Activated CD8-positive, alpha-beta memory T cell treated with anti-CD3 and anti-CD28 coated beads for 4 hours (primary cell): ENCODE data around the gene NADK2.
"Not testable (repeated sequence)": the region's sequence is repeated elsewhere in the genome, so short reads cannot be mapped to it uniquely, and the experiment has no call there.

ENCODE experiments used
- DNase-seq, 2 donors: peaks; one replicate each; pipeline ENCODE4 v3.0.0-alpha.2; 2020; ENCODE audit warnings: low read depth in 2 of 2

Gene NADK2, protein sequence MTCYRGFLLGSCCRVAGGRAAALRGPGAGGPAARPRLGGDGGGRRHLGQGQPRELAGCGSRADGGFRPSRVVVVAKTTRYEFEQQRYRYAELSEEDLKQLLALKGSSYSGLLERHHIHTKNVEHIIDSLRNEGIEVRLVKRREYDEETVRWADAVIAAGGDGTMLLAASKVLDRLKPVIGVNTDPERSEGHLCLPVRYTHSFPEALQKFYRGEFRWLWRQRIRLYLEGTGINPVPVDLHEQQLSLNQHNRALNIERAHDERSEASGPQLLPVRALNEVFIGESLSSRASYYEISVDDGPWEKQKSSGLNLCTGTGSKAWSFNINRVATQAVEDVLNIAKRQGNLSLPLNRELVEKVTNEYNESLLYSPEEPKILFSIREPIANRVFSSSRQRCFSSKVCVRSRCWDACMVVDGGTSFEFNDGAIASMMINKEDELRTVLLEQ

GRCh38 chr5:36241631-36242533, at the start of gene NADK2:
Gene NADK2, minus strand, starts transcription at chr5:36241925. Its CDS starts 127 bp downstream, at chr5:36241798.
- peak; percentile 85 to 89 for DNase-seq

DNA sequence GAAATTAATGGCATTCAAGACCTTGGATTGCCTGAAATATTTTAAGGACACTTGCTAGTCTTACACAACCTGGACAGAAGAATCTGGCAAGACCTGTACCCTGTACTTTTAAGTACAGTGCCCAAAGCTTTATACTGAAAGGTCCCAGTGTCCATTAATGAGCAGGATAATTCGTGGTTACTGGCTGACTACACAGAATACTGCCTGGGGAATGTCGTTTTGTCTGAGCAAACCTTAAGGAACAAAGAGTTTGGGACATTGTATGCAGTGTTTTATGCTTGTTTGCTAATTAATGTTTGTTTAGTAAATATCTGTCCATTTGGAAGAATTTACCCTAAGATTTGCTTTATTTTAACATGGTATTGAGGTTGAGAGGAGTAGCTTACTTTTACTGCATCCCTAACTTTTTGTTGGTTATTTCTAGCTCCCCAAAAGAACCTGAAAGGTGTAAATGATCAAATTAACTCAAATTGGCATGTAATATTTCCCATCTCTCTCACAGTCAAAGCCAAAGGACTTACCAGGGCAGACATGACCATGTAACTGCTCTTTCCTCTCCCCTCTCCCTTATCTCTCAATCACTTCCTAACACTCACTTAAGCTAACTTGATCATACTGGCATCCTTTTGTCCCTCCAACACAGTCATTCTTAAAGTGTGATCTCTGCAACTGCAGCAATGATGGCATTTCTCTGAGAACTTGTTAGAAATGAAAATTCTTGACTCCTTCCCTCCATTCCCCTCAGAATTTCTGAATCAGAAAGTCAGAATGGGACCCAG, 44.3 kb upstream of the NADK2 start:
- DNase-seq: no peak

GRCh38 chr5:36283775-36284174, 42.0 kb upstream of the NADK2 start:
- not testable (repeated sequence) for DNase-seq

DNA sequence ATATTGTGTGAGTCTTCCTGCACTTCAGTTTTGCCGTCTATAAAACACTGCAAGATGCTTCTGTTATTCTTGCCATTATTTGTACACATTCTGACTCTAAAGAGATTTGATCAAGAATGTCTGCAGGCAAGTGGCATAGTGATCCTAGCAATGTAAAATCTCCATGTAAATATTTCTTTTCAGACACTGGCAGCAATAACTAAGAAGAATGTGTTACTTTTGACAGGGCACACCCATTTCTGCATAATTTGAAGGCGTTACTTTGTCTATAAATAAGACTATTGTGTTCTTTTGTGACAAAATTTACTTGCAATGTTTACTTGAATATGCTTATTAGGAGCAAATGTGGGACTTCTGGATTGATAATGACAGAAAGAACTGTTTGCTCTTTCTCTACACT, 39.9 kb upstream of the NADK2 start:
- DNase-seq: no peak

GRCh38 chr5:36279054-36279698, 37.5 kb upstream of the NADK2 start:
- DNase-seq: no peak

DNA sequence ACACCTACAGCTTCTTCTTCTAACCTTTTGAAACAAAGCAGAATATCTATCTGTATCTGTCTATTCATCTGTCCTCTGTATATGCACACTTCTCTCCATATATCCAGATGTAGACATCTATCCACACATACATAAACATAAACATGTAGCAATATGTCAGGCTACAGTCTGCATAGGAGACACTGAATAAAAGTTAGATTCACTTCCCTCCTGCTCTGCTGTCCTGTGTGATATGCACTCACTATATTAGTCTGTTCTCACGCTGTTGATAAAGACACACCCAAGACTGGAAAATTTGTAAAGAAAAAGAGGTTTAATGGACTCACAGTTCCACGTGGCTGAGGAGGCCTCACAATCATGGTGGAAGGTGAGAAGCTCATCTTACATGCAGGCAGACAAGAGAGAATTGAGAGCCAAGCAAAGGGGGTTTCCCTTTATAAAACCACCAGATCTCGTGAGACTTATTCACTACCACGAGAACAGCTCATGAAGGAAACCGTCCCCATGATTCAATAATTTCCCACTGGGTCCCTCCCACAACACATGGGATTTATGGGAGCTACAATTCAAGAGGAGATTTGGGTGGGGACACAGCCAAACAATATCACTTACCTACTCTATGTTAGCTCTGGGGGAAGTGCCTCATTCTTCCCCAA, 35.9 kb upstream of the NADK2 start:
- no peak for DNase-seq

DNA sequence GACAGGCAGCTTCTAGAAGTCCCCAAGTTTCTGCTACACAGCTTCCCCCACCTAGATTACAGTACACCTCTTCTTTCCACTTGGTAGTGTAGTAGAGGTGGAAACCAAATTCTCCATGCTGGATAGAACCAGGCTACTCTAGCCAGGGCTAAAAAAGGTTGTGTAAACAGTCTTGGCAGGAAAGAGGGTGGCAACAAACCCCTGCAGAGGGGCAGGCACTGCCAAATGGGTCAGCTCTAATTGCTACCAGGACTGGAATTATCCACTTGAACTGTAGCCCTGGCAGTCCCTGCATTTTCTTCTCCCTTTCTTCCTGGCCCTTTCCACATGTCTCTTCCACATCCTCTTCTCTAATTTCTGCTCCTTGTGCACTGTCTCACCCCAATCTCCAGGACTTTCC, 35.1 kb upstream of the NADK2 start:
- no peak for DNase-seq

GRCh38 chr5:36273809-36274526, 32.2 kb upstream of the NADK2 start:
- DNase-seq: no peak

DNA sequence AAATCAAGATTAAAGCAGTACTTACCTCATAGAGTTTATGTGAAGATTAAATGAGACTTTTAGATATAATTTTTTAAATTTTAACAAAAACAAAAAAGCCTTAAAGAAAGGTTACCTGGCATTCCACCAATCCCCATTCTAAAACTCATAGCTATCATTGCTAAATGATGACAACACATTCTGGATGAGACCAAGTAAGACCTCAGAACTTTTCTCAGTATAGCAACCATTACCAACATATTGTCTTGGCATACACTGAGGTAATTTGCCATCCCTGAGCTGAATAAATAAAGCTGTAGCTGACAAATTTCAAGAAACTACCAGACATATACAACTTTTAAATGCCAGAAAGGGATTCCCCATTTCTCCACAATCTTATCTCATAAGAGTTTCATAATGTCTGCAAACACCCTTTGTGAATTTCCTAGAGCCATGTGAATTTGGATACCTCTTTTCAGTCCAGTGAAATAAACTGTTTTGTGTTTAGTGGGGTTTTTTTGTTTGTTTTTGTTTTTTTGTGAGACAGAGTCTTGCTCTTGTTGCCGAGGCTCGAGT, 30.5 kb upstream of the NADK2 start:
- DNase-seq: no peak

GRCh38 chr5:36270876-36271575, 29.3 kb upstream of the NADK2 start:
- DNase-seq: no peak

DNA sequence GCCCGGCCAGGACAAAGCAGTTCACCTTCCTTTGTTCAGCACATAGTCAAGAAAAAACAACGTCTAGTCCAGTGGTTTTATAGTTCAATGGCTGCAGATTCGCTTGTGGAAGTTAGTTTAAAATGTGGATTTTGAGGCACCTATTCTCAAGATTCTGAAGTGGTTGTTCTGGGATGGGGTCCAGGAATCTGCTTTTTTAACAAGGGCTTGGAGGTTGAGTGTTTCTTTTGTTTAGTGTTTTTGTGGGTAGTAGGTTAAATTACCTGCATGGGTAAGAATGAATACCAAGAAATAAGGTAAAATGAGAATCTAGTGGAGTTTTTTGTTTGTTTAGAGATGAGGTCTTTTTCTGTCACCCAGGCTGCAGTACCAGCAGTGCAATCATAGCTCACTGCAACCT, 28.4 kb upstream of the NADK2 start:
- DNase-seq: no peak

- no peak for DNase-seq
These were observed 27.8 kb upstream of the NADK2 start for GRCh38 chr5:36269478-36269877.

GRCh38 chr5:36267905-36268304, 26.2 kb upstream of the NADK2 start:
- no peak for DNase-seq

- DNase-seq: no peak
These were observed 22.6 kb upstream of the NADK2 start for GRCh38 chr5:36264202-36264760.

DNA sequence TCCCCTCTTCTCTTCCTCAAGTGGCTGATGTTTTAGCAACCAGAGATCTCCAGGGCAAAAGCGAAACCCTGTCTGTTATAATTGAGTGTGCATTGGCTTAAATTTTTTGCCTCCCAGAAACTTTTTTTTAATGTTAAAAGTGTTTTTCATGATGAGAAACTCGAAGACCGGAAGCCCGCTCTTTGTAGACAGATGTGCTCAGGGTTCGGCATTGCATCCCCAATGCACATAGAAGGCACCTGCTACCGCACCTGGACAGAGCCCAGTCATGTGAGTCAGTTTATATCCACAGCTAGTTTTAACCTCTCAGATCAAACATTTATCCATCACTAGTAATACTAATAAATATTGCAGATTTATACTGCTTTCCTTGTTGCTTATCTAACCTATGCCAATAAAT, 19.5 kb upstream of the NADK2 start:
- DNase-seq: no peak

DNA sequence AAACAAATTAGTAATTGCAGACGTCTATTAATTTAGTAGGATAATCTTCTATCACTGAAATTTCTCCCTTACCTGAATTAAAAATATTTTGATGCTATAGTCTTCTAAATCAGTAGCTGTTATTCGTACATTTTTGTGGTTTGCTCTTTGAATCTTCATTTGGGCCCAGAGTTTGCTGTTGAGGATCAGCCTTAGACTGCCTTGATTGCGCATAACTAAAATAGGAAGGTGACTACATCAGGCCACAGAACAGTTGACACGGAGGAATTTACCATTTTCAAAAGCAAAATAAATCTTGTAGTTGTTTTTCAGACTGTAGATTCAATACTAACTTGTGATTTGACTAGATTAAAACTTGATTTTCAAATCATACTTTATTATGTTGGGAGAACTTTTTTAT, 11.8 kb upstream of the NADK2 start:
- DNase-seq: no peak

- DNase-seq: no peak
These were observed 11.1 kb upstream of the NADK2 start for GRCh38 chr5:36252722-36253365.

DNA sequence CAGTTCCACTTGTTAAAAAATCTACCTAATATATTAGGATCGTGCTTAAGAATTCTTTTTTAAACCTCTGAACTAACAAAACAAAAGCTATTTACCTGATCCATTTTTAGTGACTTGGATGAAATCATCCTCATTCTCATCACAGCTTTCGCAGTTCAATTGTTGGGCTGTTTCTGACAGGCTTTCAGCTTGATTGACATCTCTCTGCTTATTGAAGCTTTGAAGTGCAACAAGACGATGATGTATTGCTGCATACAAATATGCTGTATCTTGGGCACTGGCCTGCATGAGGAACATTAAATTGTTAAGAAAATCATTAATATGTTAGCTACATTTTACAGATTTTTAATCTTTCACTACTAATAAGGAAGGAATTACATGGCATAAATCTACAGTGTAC, 9.5 kb upstream of the NADK2 start:
- no peak for DNase-seq

DNA sequence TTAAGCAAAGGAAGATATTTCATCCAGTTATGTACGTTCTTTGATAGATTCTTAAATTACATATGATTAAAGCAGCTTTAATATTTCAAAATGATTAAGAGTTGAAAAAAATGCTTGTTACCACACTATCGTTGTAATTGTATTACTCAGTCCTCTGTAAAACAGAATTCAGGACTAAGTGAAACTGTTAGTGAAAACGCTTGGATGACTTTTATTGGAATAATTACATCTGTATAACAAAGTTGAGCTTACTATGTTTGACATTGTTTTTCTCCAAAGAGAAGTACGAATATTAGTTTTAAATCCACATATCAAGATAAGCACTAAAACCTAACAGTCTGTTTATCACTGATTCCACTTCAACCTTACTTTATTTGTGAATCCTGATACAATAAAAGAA, 8.7 kb upstream of the NADK2 start:
- DNase-seq: no peak
